ENCODE measurements around the gene NME1. TPM values are rescaled to one million over a fixed set of nuclear protein-coding genes. Genes with fewer than 3 reads are reported as not detected.

Gene NME1
- total RNA-seq, 1 experiment from 2014 or later = 220 TPM

DNA sequence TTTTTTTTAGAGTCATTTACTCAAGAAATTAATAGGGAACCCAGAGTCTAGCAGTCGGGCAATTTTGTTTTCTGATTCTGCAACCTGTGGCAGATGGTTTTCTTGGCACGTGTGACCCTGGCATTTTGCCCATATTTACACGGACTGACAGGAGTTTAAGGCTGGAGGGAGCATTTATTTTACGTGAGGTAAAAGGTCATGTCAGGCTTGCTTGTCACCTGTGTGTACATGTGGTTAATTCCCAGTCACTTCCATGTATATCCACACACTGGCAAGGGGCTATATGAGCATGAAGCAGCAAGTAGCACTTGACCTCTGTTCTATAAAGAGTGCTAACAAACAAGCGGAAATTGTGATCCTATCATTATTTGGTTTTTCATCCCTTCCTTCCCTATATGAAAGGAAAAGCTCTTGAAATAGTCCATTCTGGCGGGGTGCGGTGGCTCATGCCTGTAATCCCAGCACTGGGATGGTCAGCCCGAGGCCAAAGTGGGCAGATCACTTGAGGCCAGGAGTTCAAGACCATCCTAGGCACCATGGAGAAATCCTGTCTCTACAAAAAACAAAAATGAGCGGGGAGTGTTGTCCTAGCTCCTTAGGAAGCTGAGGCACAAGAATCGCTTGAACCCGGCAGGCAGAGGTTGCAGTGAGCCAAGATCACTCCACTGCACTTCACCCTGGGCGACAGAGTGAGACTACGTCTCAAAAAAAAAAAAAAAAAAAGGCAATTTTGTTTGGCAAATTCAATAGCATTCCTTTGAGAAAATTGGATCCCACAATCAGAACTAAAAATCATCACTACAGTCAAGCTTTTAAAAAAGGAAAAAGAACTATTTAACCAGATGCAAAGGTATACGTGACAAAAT is 34.8 kb upstream of the NME1 start:
- H3K4me2 ChIP-seq (ENCODE audit: insufficient read depth, insufficient read length, low read length) = no peak overlapping the region
- H3K4me3 Mint-ChIP-seq = peak overlapping the region; percentile 72 to 95
- H3K23me2 ChIP-seq (ENCODE audit: insufficient read length, low read depth, low read length, poor library complexity, severe bottlenecking) = peaks cover 13% of the 10 kb centered on the region
- no peak overlapping the region for H3K27ac Mint-ChIP-seq
- no peak overlapping the region for H2BK12ac ChIP-seq (ENCODE audit: insufficient read length, low read depth, low read length)
- no peaks in the 10 kb centered on the region for H3K27me3 ChIP-seq (ENCODE audit: insufficient read depth, low read length)
- H4K8ac ChIP-seq (replicated peaks; ENCODE audit: insufficient read length, low read depth, low read length) = no peak overlapping the region
- H3K4me1 Mint-ChIP-seq = peaks cover 25% of the 10 kb centered on the region in 2 experiments
- no peak overlapping the region for H4K91ac ChIP-seq (ENCODE audit: insufficient read length, low read depth, low read length)
- H3K9ac ChIP-seq (ENCODE audit: extremely low read depth, insufficient read length, low read length) = no peak overlapping the region
- no peak for DNase-seq
- H2BK5ac ChIP-seq (ENCODE audit: insufficient read length, low read length) = no peak overlapping the region
- TF ChIP-seq, protein P1, sequence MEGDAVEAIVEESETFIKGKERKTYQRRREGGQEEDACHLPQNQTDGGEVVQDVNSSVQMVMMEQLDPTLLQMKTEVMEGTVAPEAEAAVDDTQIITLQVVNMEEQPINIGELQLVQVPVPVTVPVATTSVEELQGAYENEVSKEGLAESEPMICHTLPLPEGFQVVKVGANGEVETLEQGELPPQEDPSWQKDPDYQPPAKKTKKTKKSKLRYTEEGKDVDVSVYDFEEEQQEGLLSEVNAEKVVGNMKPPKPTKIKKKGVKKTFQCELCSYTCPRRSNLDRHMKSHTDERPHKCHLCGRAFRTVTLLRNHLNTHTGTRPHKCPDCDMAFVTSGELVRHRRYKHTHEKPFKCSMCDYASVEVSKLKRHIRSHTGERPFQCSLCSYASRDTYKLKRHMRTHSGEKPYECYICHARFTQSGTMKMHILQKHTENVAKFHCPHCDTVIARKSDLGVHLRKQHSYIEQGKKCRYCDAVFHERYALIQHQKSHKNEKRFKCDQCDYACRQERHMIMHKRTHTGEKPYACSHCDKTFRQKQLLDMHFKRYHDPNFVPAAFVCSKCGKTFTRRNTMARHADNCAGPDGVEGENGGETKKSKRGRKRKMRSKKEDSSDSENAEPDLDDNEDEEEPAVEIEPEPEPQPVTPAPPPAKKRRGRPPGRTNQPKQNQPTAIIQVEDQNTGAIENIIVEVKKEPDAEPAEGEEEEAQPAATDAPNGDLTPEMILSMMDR (conservative IDR thresholded peaks at IDR 0.05) = no peak
- no peak overlapping the region for H2BK120ac ChIP-seq (ENCODE audit: low read depth, low read length, poor library complexity, severe bottlenecking)
- H3K36me3 Mint-ChIP-seq (ENCODE audit: insufficient read depth in 1 of 3, low read depth in 3 of 3) = no peaks in the 10 kb centered on the region
- H3K27me3 Mint-ChIP-seq (ENCODE audit: low read depth) = no peaks in the 10 kb centered on the region
- no peak overlapping the region for H3K23ac ChIP-seq (ENCODE audit: insufficient read length, low read depth, low read length)
- H2BK20ac ChIP-seq (ENCODE audit: low read depth, low read length, poor library complexity, severe bottlenecking) = no peak overlapping the region
- H3K4me1 ChIP-seq (ENCODE audit: insufficient read depth, low read length) = no peaks in the 10 kb centered on the region
- H3T11ph ChIP-seq (ENCODE audit: low read length) = no peak overlapping the region
- H3K4ac ChIP-seq (ENCODE audit: low read depth, low read length) = no peak overlapping the region
- H3K79me1 ChIP-seq (ENCODE audit: insufficient read depth, low read depth, low read length, poor library complexity, severe bottlenecking) = peaks cover 4% of the 10 kb centered on the region
- H3K56ac ChIP-seq (ENCODE audit: insufficient read length, low read depth, low read length) = no peak overlapping the region
- no peak overlapping the region for H4K5ac ChIP-seq (ENCODE audit: insufficient read length, low read depth, low read length)
- no peak overlapping the region for H3K14ac ChIP-seq (ENCODE audit: insufficient read depth, low read length)
- no CpG with 5 or more reads among the region's 14 CpGs for WGBS (ENCODE audit: extremely low coverage, insufficient read length, low lambda C conversion rate)
- H3K9me3 ChIP-seq (ENCODE audit: control insufficient read depth, low read depth, low read length) = no peaks in the 10 kb centered on the region
- H3K18ac ChIP-seq (ENCODE audit: insufficient read length, low read depth, low read length) = no peak overlapping the region
- H3K9me3 Mint-ChIP-seq = no peaks in the 10 kb centered on the region
- no peaks in the 10 kb centered on the region for H4K20me1 ChIP-seq (ENCODE audit: control insufficient read depth, insufficient read depth, insufficient read length)
- H2AK5ac ChIP-seq (ENCODE audit: insufficient read length, low read length) = no peak overlapping the region
- peaks cover 15% of the 10 kb centered on the region for H3K79me2 ChIP-seq (ENCODE audit: insufficient read depth, low read length)
- H2AFZ ChIP-seq (ENCODE audit: low read length) = no peak overlapping the region
- no peak overlapping the region for H3K27ac ChIP-seq (ENCODE audit: insufficient read length, low read depth, low read length)
- H2BK15ac ChIP-seq (ENCODE audit: low read depth, low read length) = no peak overlapping the region

Data from H9 (cell line).